Testis (tissue), 2 donors: ENCODE data around the gene KRT77.

Experiments used
- POLR2A ChIP-seq: fragments of 450-650 bp; IDR thresholded peaks from one replicate; pipeline ENCODE4 v1.6.1; 2017; ENCODE audit warnings: antibody characterized with exemption, mild to moderate bottlenecking, moderate library complexity
- TF ChIP-seq, protein P1 (sequence below), 3 experiments: fragments of 450-650 bp in 2 of 3; fragments of 200-600 bp in 1 of 3; sonication (generic) in 1 of 3; IDR thresholded peaks; one replicate each; pipeline ENCODE4 v1.5.1; 2016 to 2019; ENCODE audit warnings: antibody characterized with exemption in 3 of 3, mild to moderate bottlenecking in 2 of 3, moderate library complexity in 1 of 3

- no peak for TF ChIP-seq POLR2A
- TF ChIP-seq, protein P1, sequence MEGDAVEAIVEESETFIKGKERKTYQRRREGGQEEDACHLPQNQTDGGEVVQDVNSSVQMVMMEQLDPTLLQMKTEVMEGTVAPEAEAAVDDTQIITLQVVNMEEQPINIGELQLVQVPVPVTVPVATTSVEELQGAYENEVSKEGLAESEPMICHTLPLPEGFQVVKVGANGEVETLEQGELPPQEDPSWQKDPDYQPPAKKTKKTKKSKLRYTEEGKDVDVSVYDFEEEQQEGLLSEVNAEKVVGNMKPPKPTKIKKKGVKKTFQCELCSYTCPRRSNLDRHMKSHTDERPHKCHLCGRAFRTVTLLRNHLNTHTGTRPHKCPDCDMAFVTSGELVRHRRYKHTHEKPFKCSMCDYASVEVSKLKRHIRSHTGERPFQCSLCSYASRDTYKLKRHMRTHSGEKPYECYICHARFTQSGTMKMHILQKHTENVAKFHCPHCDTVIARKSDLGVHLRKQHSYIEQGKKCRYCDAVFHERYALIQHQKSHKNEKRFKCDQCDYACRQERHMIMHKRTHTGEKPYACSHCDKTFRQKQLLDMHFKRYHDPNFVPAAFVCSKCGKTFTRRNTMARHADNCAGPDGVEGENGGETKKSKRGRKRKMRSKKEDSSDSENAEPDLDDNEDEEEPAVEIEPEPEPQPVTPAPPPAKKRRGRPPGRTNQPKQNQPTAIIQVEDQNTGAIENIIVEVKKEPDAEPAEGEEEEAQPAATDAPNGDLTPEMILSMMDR (IDR thresholded peaks at IDR 0.05) = no peak
Measured at GRCh38 chr12:52703878-52704277, 554 bp upstream of the KRT77 start.
